Measurements from ENCODE around the gene GALNTL6.

GALNTL6 gene

GRCh38 chr4:171947400-171947799 is 134.2 kb downstream of the GALNTL6 start:
- ChIA-PET CTCF (no interaction called here), POLR2A (no interaction called here)
- no peak for DNase-seq (ENCODE audit: extremely low spot score)
- TF ChIP-seq SP1 (IDR thresholded peaks at IDR 0.05) (no peak), PKNOX1 (IDR thresholded peaks at IDR 0.05) (no peak), BHLHE40 (IDR thresholded peaks at IDR 0.05; ENCODE audit: borderline replicate concordance) (no peak), FOXM1 (IDR thresholded peaks at IDR 0.05; ENCODE audit: borderline replicate concordance) (no peak), ARNT (IDR thresholded peaks at IDR 0.05) (no peak), HDGF (IDR thresholded peaks at IDR 0.05; ENCODE audit: borderline replicate concordance) (no peak), NFRKB (IDR thresholded peaks at IDR 0.05) (no peak), ELF4 (IDR thresholded peaks at IDR 0.05) (no peak), FOXK2 (IDR thresholded peaks at IDR 0.05) (no peak), SUZ12 (IDR thresholded peaks at IDR 0.05) (no peak), LEF1 (IDR thresholded peaks at IDR 0.05; ENCODE audit: borderline replicate concordance) (no peak), FOXA1 (IDR thresholded peaks at IDR 0.05) (no peak), ZNF384 (IDR thresholded peaks at IDR 0.05) (no peak), TARDBP (IDR thresholded peaks at IDR 0.05) (no peak), L3MBTL2 (conservative IDR thresholded peaks at IDR 0.05) (no peak), CTBP1 (IDR thresholded peaks at IDR 0.05; ENCODE audit: borderline replicate concordance) (no peak)

DNA sequence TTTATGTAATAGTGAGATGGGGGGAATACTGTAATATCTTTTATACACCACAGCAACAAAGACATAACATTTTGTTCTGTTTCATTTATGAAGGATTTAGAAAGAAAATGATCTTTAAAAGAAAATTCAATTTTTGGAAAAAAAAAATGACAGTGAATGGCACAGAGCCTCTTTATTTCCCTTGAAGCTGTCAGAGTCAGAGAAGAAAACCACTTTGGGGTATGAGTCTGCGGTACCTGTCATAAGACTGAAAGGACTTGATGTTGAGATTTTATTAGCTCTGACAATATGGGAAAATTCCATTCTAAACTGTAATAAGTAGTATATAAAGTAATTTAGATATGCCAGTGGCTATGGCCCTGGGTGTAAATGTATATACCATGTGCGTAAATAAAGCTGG is 134.8 kb downstream of the GALNTL6 start:
- DNase-seq (ENCODE audit: extremely low spot score): no peak
- TF ChIP-seq PKNOX1 (IDR thresholded peaks at IDR 0.05) (no peak), NFRKB (IDR thresholded peaks at IDR 0.05) (no peak), SP1 (IDR thresholded peaks at IDR 0.05) (no peak), FOXA1 (IDR thresholded peaks at IDR 0.05) (no peak), ARNT (IDR thresholded peaks at IDR 0.05) (no peak), FOXM1 (IDR thresholded peaks at IDR 0.05; ENCODE audit: borderline replicate concordance) (no peak), TARDBP (IDR thresholded peaks at IDR 0.05) (no peak)
- POLR2A ChIA-PET: no interaction called here
- CTCF ChIA-PET: no interaction called here

- no peak for TF ChIP-seq BHLHE40 (IDR thresholded peaks at IDR 0.05; ENCODE audit: borderline replicate concordance)
- no peak for TF ChIP-seq ZNF384 (IDR thresholded peaks at IDR 0.05)
- CTCF ChIA-PET: no interaction called here
- POLR2A ChIA-PET: no interaction called here
- DNase-seq (ENCODE audit: extremely low spot score): no peak
These were observed 141.4 kb downstream of the GALNTL6 start for GRCh38 chr4:171954650-171955049.

DNA sequence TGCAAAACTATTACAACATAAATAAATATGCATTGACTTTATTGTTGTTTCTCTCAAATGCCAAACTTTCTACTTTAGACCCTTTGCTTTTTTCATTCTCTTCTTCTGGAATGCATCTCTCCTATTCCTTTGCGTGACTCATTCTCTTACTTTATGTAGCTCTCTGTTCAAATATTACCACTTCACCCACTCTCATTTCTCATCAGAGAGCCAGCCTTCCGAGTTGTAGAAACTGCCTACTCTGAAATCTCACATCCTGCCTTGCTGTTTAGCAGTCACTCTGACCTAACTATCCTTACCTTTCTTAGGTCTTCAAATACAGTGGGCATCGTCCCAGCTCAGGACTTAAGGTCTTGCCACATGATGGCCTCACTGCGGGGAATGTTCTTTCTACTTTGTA is 143.5 kb downstream of the GALNTL6 start:
- no peak for DNase-seq (ENCODE audit: extremely low spot score)
- TF ChIP-seq FOXA1 (IDR thresholded peaks at IDR 0.05) (no peak), NFRKB (IDR thresholded peaks at IDR 0.05) (no peak), SP1 (IDR thresholded peaks at IDR 0.05) (no peak), FOXM1 (IDR thresholded peaks at IDR 0.05; ENCODE audit: borderline replicate concordance) (no peak), LEF1 (IDR thresholded peaks at IDR 0.05; ENCODE audit: borderline replicate concordance) (no peak), BHLHE40 (IDR thresholded peaks at IDR 0.05; ENCODE audit: borderline replicate concordance) (no peak), FOXK2 (IDR thresholded peaks at IDR 0.05) (no peak), SUZ12 (IDR thresholded peaks at IDR 0.05) (no peak), ELF4 (IDR thresholded peaks at IDR 0.05) (no peak), ARNT (IDR thresholded peaks at IDR 0.05) (no peak), HDGF (IDR thresholded peaks at IDR 0.05; ENCODE audit: borderline replicate concordance) (no peak), PKNOX1 (IDR thresholded peaks at IDR 0.05) (no peak), L3MBTL2 (conservative IDR thresholded peaks at IDR 0.05) (no peak), TARDBP (IDR thresholded peaks at IDR 0.05) (no peak), CTBP1 (IDR thresholded peaks at IDR 0.05; ENCODE audit: borderline replicate concordance) (no peak), ZNF384 (IDR thresholded peaks at IDR 0.05) (no peak)
- ChIA-PET CTCF (no interaction called here), POLR2A (no interaction called here)

DNA sequence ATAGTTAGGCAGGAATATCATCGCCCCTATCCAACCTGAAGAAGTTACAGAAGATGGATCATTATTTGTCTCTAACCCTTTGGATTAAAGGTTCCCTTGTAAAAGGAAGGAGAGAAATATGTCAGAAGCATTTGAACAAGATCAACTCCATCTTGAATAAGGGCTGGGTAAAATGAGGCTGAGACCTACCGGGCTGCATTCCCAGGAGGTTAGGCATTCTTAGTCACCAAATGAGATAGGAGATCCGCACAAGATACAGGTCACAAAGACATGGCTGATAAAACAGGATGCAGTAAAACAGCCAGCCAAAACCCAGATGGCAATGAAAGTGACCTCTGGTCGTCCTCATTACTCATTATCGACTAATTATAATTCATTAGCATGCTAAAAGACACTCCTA is 148.9 kb downstream of the GALNTL6 start:
- ChIA-PET POLR2A (no interaction called here), CTCF (interaction anchor here (1.0 kb wide), 1 partner anchor 121 kb away, joined by 3 read pairs; no protein-coding TSS in a partner anchor)
- TF ChIP-seq FOXA1 (IDR thresholded peaks at IDR 0.05) (no peak), FOXK2 (IDR thresholded peaks at IDR 0.05) (no peak), ZNF384 (IDR thresholded peaks at IDR 0.05) (no peak), ARNT (IDR thresholded peaks at IDR 0.05) (no peak)
- DNase-seq (ENCODE audit: extremely low spot score): no peak

- ChIA-PET POLR2A (no interaction called here), CTCF (no interaction called here)
- DNase-seq (ENCODE audit: extremely low spot score): no peak
- no peak for TF ChIP-seq HDGF (IDR thresholded peaks at IDR 0.05; ENCODE audit: borderline replicate concordance)
- no peak for TF ChIP-seq PKNOX1 (IDR thresholded peaks at IDR 0.05)
- no peak for TF ChIP-seq ELF4 (IDR thresholded peaks at IDR 0.05)
- TF ChIP-seq L3MBTL2 (conservative IDR thresholded peaks at IDR 0.05): no peak
These were observed 153.2 kb downstream of the GALNTL6 start for GRCh38 chr4:171966356-171966755.

GRCh38 chr4:171978216-171978615 is 165.0 kb downstream of the GALNTL6 start:
- ChIA-PET POLR2A (no interaction called here), CTCF (interaction anchor here (0.9 kb wide), 1 partner anchor 21 kb away, joined by 4 read pairs; no protein-coding TSS in a partner anchor)
- DNase-seq (ENCODE audit: extremely low spot score): no peak
- TF ChIP-seq ZNF384 (IDR thresholded peaks at IDR 0.05): no peak
- TF ChIP-seq CTBP1 (IDR thresholded peaks at IDR 0.05; ENCODE audit: borderline replicate concordance): no peak
- no peak for TF ChIP-seq TARDBP (IDR thresholded peaks at IDR 0.05)
- no peak for TF ChIP-seq ELF4 (IDR thresholded peaks at IDR 0.05)
- TF ChIP-seq NFRKB (IDR thresholded peaks at IDR 0.05): no peak
- TF ChIP-seq PKNOX1 (IDR thresholded peaks at IDR 0.05): no peak
- TF ChIP-seq BHLHE40 (IDR thresholded peaks at IDR 0.05; ENCODE audit: borderline replicate concordance): no peak
- no peak for TF ChIP-seq LEF1 (IDR thresholded peaks at IDR 0.05; ENCODE audit: borderline replicate concordance)
- TF ChIP-seq HDGF (IDR thresholded peaks at IDR 0.05; ENCODE audit: borderline replicate concordance): no peak
- TF ChIP-seq FOXA1 (IDR thresholded peaks at IDR 0.05): no peak
- TF ChIP-seq SP1 (IDR thresholded peaks at IDR 0.05): no peak
- TF ChIP-seq FOXM1 (IDR thresholded peaks at IDR 0.05; ENCODE audit: borderline replicate concordance): no peak
- no peak for TF ChIP-seq ARNT (IDR thresholded peaks at IDR 0.05)
- TF ChIP-seq FOXK2 (IDR thresholded peaks at IDR 0.05): no peak
- TF ChIP-seq SUZ12 (IDR thresholded peaks at IDR 0.05): no peak
- no peak for TF ChIP-seq L3MBTL2 (conservative IDR thresholded peaks at IDR 0.05)
